Loucy (cell line): ENCODE data around the gene DOC2B.

ENCODE experiments used
- CTCF ChIP-seq: fragments of 200-600 bp; sonication (generic); conservative IDR thresholded peaks from 2 replicates; pipeline ENCODE4 v1.5.1; 2014; ENCODE audit warnings: mild to moderate bottlenecking, antibody characterized with exemption, low read length
- EZH2phosphoT487 ChIP-seq: fragments of 200-600 bp; IDR thresholded peaks from 2 replicates; pipeline ENCODE4 v1.6.1; 2018; ENCODE audit warnings: antibody characterized with exemption, mild to moderate bottlenecking, moderate library complexity, borderline replicate concordance

- TF ChIP-seq CTCF = no peak
- no peak for TF ChIP-seq EZH2phosphoT487
Observed at GRCh38 chr17:228951-229708, 47.7 kb upstream of the DOC2B start.
